Endothelial cell of umbilical vein (primary cell): ENCODE data around the gene LENEP. TPM values are rescaled to one million over a fixed set of nuclear protein-coding genes. Genes with fewer than 3 reads are reported as not detected.

Experiments used
- BruUV-seq: library from RNA; stranded (reverse); fragments of 400-500 nt; replicated peaks from 2 replicates; lab custom pipeline; 2021; lab: Mats Ljungman, UMichigan
- CTCF ChIA-PET: fragments of 300-600, 350-600 bp; sonication (Branson Sonifier 250); formaldehyde crosslinking; loops from one replicate; lab custom pipeline; 2021; ENCODE audit warnings: antibody characterized with exemption, inconsistent platforms; lab: Charles Lee
- POLR2A ChIA-PET: fragments of 300-600, 350-600 bp; sonication (Branson Sonifier 250); formaldehyde crosslinking; loops from one replicate; lab custom pipeline; 2021; ENCODE audit warnings: antibody characterized with exemption, inconsistent platforms; lab: Charles Lee
- DNase-seq: peaks from one replicate; pipeline ENCODE4 v3.0.0-alpha.2; 2011; ENCODE audit warnings: low read depth, low spot score
- FAIRE-seq: peaks from 2 replicates; lab custom pipeline; 2011; peaks lifted over from hg19 to GRCh38; lab: Jason Lieb, UNC
- H2AFZ ChIP-seq: 2 replicates; pipeline ENCODE4 v1.6.0; 2012; ENCODE audit warnings: low read depth, low read length, control low read depth, inconsistent platforms
- H3K27ac ChIP-seq: 2 replicates; pipeline ENCODE4 v1.5.1; 2011; ENCODE audit warnings: low read depth, mild to moderate bottlenecking, control low read depth, low read length, moderate library complexity; ENCODE audit not compliant: insufficient read depth
- H3K27me3 ChIP-seq, 2 experiments: 2 replicates each; pipeline versions ENCODE4 v1.6.0 to v1.6.1; 2011; ENCODE audit warnings: low read length in 2 of 2, mixed read lengths in 1 of 2; ENCODE audit not compliant: control insufficient read depth in 2 of 2, insufficient read depth in 2 of 2
- H3K36me3 ChIP-seq, 2 experiments: 2 replicates in 1 of 2; 3 replicates in 1 of 2; pipeline ENCODE4 v1.5.1; 2011; ENCODE audit warnings: low read length in 2 of 2, mild to moderate bottlenecking in 1 of 2, moderate library complexity in 1 of 2; ENCODE audit not compliant: control insufficient read depth in 2 of 2, insufficient read depth in 2 of 2; ENCODE audit errors: extremely low read depth in 1 of 2
- H3K4me1 ChIP-seq: 3 replicates; pipeline ENCODE4 v1.5.1; 2011; ENCODE audit warnings: mild to moderate bottlenecking, low read length; ENCODE audit not compliant: control insufficient read depth, insufficient read depth; ENCODE audit errors: extremely low read depth
- H3K4me2 ChIP-seq: 2 replicates; pipeline ENCODE4 v1.6.1; 2011; ENCODE audit warnings: low read length, control low read depth, mixed read lengths; ENCODE audit not compliant: insufficient read depth
- H3K4me3 ChIP-seq, 3 experiments: fragments of 200-600 bp in 1 of 3; sonication (generic), shearing (Covaris generic) in 1 of 3; replicated peaks in 1 of 3; 2 replicates each; pipeline ENCODE4 v1.5.1; 2011 to 2016; ENCODE audit warnings: control low read depth in 3 of 3, low read length in 3 of 3, mild to moderate bottlenecking in 2 of 3, inconsistent platforms in 1 of 3, low read depth in 1 of 3, moderate library complexity in 1 of 3; ENCODE audit not compliant: insufficient read depth in 1 of 3
- H3K79me2 ChIP-seq: 2 replicates; pipeline ENCODE4 v1.6.0; 2012; ENCODE audit warnings: low read length, inconsistent platforms; ENCODE audit not compliant: control insufficient read depth, insufficient read depth
- H3K9ac ChIP-seq: replicated peaks from 2 replicates; pipeline ENCODE3; 2011; ENCODE audit warnings: low read length, control low read depth; ENCODE audit not compliant: insufficient read depth; ENCODE audit errors: extremely low read depth
- H3K9me1 ChIP-seq: replicated peaks from 3 replicates; pipeline ENCODE4 v1.6.0; 2011; ENCODE audit warnings: mild to moderate bottlenecking, low read length; ENCODE audit not compliant: control insufficient read depth, insufficient read depth; ENCODE audit errors: extremely low read depth
- H3K9me3 ChIP-seq: replicated peaks from 2 replicates; pipeline ENCODE4 v1.5.1; 2012; ENCODE audit warnings: low read length, inconsistent platforms; ENCODE audit not compliant: control insufficient read depth, insufficient read depth
- H4K20me1 ChIP-seq: replicated peaks from 2 replicates; pipeline ENCODE3; 2011; ENCODE audit warnings: mild to moderate bottlenecking, low read length; ENCODE audit not compliant: control insufficient read depth, insufficient read depth; ENCODE audit errors: extremely low read depth
- EZH2 ChIP-seq: IDR thresholded peaks from 2 replicates; pipeline ENCODE4 v1.6.1; 2012; ENCODE audit warnings: borderline replicate concordance, low read depth, mild to moderate bottlenecking, moderate library complexity, low read length, inconsistent platforms; ENCODE audit not compliant: severe bottlenecking
- FOS ChIP-seq: IDR thresholded peaks from 2 replicates; pipeline ENCODE4 v1.6.1; 2011; ENCODE audit warnings: mild to moderate bottlenecking, low read length, moderate library complexity, borderline replicate concordance; ENCODE audit not compliant: insufficient read depth
- GATA2 ChIP-seq: IDR thresholded peaks from 2 replicates; pipeline ENCODE4 v1.7.0; 2011; ENCODE audit warnings: low read depth, mild to moderate bottlenecking, moderate library complexity, mixed read lengths, low read length; ENCODE audit not compliant: insufficient read length, insufficient read depth
- JUN ChIP-seq: IDR thresholded peaks from 2 replicates; pipeline ENCODE4 v1.6.1; 2011; ENCODE audit warnings: borderline replicate concordance, low read depth; ENCODE audit not compliant: insufficient read length, insufficient read depth
- MYC ChIP-seq: IDR thresholded peaks from one replicate; pipeline ENCODE4 v1.6.1; 2011; ENCODE audit warnings: mild to moderate bottlenecking, low read depth, low read length
- POLR2A ChIP-seq: IDR thresholded peaks from 2 replicates; pipeline ENCODE4 v1.6.1; 2012; ENCODE audit warnings: low read depth, mild to moderate bottlenecking, control low read depth, low read length
- POLR2AphosphoS5 ChIP-seq: IDR thresholded peaks from 2 replicates; pipeline ENCODE4 v1.6.1; 2012; ENCODE audit warnings: low read depth, mild to moderate bottlenecking, control low read depth, low read length, moderate library complexity; ENCODE audit not compliant: insufficient read depth
- dilution Hi-C: fragments of 300-500 bp; cut with MboI; formaldehyde crosslinking; loops from one replicate; pipeline ENCODE4 v1.15.0; 2019; ENCODE audit warnings: low sequenced_read_pairs; ENCODE audit not compliant: extremely low pct_ligation_motif_present
- intact Hi-C: fragments of 100-400 bp; cut with micrococcal nuclease; formaldehyde crosslinking; loops from one replicate; pipeline ENCODE4 v1.10.0; 2022
- polyA plus RNA-seq, 4 experiments: library from polyadenylated mRNA; depleted of rRNA in 3 of 4; stranded (reverse) in 3 of 4; unstranded in 1 of 4; fragments of >200 nt; gene quantifications; 2 replicates each; pipeline versions ENCODE4 v1.2.1 to v1.2.3, GENCODE V29; 2011 to 2012; ENCODE audit warnings: missing spikeins in 1 of 4
- total RNA-seq: library from RNA; stranded (reverse); gene quantifications from 2 replicates; pipeline ENCODE4 v1.2.3, GENCODE V29; 2021
- TF ChIP-seq, protein P1 (sequence below), 2 donors: IDR thresholded peaks; 1 replicate in 1 of 2; 2 replicates in 1 of 2; pipeline ENCODE4 v1.5.1; 2011; ENCODE audit warnings: low read length in 2 of 2, mild to moderate bottlenecking in 2 of 2, moderate library complexity in 2 of 2, control low read depth in 1 of 2, inconsistent platforms in 1 of 2, low read depth in 1 of 2; ENCODE audit not compliant: insufficient read depth in 1 of 2; ENCODE audit errors: extremely low read depth in 1 of 2
- TF ChIP-seq, protein P2 (sequence below): IDR thresholded peaks from 2 replicates; pipeline ENCODE4 v1.6.1; 2011; ENCODE audit not compliant: insufficient read depth, insufficient read length

Gene LENEP
- total and polyA plus RNA-seq, 2 donors (not counting 3 experiments of a cell fraction or from before 2014, with no cell fraction given) = 0.64 TPM; not detected in 1

DNA sequence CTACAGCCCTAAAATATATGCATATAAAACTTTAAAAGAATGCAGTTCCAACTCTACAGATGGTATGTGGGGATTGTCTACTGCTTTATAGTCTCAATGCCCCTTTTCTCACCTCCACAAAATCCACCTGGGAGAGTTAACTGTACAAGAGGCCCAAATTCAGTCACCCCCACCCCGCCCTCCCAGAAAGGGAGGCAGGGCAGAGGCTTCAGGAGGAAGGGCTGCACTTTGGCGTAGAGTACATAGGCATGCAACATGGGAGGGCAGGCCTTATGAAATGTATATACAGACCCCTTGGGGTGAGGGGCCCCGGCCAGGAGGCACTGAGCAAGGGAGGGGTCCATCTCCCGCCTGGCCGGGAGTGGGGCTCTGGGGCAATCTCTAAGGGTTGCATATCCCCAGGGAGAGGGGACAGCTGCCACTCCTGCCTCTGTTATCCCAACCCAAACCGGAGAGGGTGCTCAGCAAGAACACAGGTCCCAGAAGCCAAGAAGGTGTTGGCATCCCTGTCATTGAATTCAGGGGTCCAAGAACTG, 30.5 kb upstream of the LENEP start:
- H3K9me1 ChIP-seq = no peaks in the 10 kb centered on the region
- BruUV-seq = no TSS peak
- FAIRE-seq (no peak), DNase-seq (no peak)
- no peaks in the 10 kb centered on the region for H3K9me3 ChIP-seq
- dilution Hi-C loops = no loop called here
- H3K79me2 ChIP-seq = peaks cover 40% of the 10 kb centered on the region
- no peak overlapping the region for H3K4me3 ChIP-seq
- peaks cover 40% of the 10 kb centered on the region for H3K4me1 ChIP-seq
- CTCF ChIA-PET = interaction anchor here (1.0 to 4.0 kb wide), 5 partner anchors 7 to 36 kb away, joined by 3 to 48 read pairs (median 30); partner anchors contain the start of genes LENEP and SHC1
- POLR2A ChIA-PET = no interaction called here
- H3K9ac ChIP-seq = peak overlapping the region; percentile 83
- H3K4me2 ChIP-seq = peak overlapping the region; percentile 86
- no peak overlapping the region for H3K27ac ChIP-seq
- no peaks in the 10 kb centered on the region for H4K20me1 ChIP-seq
- peaks cover 19 to 47% of the 10 kb centered on the region in 2 experiments for H3K36me3 ChIP-seq
- no peak for TF ChIP-seq FOS
- no peak for TF ChIP-seq EZH2
- TF ChIP-seq POLR2A = no peak
- TF ChIP-seq MYC = no peak
- TF ChIP-seq, protein P1, sequence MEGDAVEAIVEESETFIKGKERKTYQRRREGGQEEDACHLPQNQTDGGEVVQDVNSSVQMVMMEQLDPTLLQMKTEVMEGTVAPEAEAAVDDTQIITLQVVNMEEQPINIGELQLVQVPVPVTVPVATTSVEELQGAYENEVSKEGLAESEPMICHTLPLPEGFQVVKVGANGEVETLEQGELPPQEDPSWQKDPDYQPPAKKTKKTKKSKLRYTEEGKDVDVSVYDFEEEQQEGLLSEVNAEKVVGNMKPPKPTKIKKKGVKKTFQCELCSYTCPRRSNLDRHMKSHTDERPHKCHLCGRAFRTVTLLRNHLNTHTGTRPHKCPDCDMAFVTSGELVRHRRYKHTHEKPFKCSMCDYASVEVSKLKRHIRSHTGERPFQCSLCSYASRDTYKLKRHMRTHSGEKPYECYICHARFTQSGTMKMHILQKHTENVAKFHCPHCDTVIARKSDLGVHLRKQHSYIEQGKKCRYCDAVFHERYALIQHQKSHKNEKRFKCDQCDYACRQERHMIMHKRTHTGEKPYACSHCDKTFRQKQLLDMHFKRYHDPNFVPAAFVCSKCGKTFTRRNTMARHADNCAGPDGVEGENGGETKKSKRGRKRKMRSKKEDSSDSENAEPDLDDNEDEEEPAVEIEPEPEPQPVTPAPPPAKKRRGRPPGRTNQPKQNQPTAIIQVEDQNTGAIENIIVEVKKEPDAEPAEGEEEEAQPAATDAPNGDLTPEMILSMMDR (IDR thresholded peaks at IDR 0.05; ENCODE audit: extremely low read depth in 1 of 2, insufficient read depth in 1 of 2, low read depth in 1 of 2, low read length in 2 of 2) = no peak
- TF ChIP-seq GATA2 = no peak
- TF ChIP-seq JUN = no peak
- TF ChIP-seq, protein P2, sequence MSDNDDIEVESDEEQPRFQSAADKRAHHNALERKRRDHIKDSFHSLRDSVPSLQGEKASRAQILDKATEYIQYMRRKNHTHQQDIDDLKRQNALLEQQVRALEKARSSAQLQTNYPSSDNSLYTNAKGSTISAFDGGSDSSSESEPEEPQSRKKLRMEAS = no peak
- TF ChIP-seq POLR2AphosphoS5 = no peak
- no peak overlapping the region for H2AFZ ChIP-seq
- intact Hi-C loops = loop anchor here (1.0 kb wide), 1 partner anchor 20 kb away; the partner anchor contains the start of gene FLAD1
- no peaks in the 10 kb centered on the region for H3K27me3 ChIP-seq
